ENCODE data around the gene CA4.

- TF ChIP-seq REST (IDR thresholded peaks at IDR 0.05) (no peak), POLR2A (IDR thresholded peaks at IDR 0.05; ENCODE audit: low read length) (no peak), CTCF (IDR thresholded peaks at IDR 0.05) (no peak), CHD2 (IDR thresholded peaks at IDR 0.05; ENCODE audit: low read length, partially characterized antibody) (no peak), MAX (IDR thresholded peaks at IDR 0.05) (no peak), HMGXB4 (CRISPR knock-in tag; IDR thresholded peaks at IDR 0.05; ENCODE audit: borderline replicate concordance) (no peak), KDM1A (IDR thresholded peaks at IDR 0.05; ENCODE audit: low read depth) (no peak), SMC3 (IDR thresholded peaks at IDR 0.05) (no peak), PBX3 (IDR thresholded peaks at IDR 0.05) (no peak)
Measured at GRCh38 chr17:60165223-60165622, 15.4 kb downstream of the CA4 start.
